ENCODE data around the gene ADARB1.
A peak's percentile ranks its signal among the peaks of the same experiment; 100 is the strongest.

ADARB1 gene

DNA sequence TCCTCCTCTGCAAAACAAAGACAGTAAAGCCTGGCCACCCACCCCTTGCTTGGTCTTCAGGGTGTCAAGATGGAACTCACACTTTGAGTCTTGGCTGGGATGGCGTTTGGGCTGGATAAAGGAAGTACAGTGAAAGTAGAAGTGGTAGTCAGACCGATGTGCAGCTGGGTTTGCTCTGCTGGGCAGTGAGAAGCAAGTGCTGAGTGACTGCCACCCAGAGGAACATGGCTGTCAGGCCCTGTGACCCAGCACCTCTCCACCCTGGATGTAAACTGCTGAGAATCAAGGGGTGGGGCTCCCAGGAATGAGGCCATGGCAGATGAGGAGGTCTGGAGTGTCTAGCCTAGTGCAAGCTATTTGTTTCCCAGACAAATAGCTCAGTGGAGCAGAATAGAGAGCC lies 162.1 kb downstream of the ADARB1 start:
- peak; percentile 84 for DNase-seq

DNA sequence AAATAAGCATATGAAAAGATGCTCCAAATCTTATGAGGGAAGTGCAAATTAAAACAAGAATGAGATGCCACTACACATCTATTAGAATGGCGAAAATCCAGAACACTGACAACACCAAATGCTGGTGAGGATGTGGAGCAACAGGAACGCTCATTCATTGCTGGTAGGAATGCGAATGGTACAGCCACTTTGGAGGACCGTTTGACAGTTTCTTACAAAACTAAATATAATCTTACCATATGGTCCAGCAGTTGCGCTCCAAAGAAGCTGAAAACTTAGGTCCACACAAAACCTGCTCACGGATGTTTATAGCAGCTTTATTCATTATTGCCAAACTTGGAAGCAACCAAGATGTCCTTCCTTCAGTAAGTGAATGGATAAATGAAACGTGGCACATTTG lies 163.0 kb downstream of the ADARB1 start:
- no peak for DNase-seq

DNA sequence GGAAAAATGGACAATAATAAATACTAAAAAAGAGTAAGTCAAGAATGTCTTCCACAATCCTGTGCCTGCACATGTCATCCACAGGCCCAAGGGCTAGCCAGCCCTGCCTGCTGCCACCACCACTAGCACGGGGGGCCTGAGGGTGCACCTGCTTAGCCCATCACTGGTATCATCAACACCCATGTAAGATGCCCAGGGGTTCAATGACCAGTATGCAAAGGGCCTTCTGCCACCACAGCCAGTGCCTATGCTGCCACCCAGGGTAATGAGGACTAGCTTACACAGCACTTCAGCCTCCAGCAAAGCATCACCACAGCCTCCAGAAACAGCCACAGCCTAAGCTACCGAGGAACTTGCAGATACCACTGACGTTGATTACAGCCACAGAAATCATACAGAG lies 167.0 kb downstream of the ADARB1 start:
- no peak for DNase-seq

DNA sequence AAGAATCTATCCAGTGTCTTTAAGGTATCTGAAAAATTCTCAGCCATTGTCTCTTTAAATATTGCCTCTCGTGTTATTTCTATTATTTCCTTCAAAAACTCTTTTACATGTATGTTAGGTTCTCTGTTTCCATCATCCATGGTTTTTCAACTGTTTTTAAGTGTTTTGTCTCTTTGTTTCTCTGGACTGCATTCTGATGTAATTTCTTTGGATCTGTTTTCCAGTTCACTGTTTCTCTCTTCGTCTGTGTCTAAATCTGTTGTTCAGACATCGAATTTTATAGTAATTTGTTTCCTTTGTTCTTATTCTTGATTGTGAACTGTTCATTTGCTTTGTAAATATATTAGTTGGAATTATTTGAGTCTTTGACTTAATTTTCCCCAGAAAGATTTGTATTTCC lies 169.2 kb downstream of the ADARB1 start:
- no peak for DNase-seq

DNA sequence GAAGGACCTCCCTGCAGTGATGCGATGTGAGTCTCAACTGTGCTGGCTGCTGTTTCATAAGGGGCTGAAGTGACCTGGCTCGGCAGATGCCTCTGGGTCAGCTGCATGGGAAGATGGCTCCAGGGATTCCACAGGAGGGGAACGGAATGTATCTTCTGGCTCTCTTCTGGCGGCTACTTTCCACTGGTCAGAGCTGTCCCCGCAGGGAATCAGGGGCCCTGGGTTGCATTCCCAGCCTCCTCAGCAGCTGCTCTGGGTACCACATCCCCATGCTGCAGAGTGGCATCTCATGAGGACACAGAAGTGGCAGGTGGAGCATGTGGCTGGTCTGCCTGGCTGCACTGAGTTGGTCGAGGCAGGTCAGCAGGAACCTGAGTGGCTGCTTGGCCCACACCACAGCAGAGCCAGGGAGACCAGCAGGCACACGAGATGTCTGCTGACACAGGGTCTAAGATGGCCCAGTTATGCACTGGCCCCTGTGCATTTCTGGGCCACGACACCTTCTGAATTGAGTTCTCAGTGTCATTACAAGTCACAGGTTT lies 170.5 kb downstream of the ADARB1 start:
- no peak for DNase-seq

DNA sequence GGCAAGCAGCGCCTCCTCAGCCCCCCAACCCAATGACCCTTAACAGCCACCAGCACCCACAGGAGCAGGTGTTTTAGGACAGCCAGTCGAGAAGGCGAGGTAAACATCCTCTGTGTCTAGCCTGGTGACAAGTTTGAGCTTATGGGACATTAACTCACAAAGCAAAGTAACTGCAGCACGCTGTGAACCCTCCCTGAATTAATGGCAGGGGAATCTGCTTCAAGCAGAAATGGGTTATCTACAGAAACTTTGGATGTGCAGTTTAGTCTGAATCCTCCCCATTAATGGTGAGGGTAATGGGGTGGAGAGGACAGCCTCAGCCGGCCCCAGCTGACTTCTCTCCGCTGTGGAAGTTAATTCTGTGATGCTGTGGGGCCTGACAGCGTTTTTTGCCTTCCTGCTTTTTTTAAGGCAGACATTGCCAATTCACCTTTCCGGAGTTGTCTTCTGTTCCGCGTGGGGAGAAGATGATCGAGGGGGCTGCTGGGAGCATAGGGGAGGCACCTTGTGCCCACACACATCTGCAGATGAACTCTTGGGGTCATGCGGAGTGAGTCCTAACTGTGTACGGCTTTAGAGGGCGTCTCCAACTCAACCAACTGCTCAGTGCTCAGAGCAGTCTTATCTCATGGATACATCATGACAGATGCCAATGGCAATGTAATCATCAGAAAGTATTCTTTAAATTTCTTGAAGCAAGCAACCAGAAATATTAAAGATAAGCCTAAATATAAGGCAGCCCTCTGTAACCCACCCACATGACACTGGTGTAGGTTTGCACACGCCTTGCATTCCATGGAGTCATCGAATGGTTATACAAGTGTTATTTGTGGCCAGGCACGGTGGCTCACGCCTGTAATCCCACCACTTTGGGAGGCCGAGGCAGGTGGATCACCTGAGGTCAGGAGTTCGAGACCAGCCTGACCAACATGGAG lies 172.3 kb downstream of the ADARB1 start:
- no peak for DNase-seq

DNA sequence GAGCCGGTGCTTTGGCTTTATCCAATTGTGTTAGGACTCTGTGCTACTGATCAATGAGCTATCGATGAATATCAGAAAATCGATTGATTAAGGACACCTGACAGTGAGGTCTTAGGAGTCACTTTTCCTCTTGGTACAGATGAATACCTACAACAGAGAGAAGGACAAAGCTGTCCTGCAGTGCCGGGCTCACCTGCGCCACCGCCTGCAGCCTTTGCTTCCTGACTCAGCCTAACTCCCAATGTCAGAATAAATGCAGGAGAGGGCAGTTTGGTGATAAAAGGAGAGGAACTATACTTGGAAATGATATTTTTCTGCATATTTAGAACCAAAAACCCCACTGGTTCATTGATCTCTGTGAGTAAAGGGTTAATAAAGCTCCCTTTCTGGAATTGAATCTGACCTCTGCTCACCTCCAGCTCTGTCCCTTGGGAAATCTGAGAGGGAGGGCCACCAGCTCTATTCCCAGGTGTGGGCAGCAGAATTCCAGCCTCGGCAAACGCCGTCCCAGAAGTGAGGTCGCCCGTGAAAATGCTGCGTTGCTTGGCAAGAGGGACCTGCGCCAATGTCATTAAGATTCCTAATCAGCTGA lies 174.0 kb downstream of the ADARB1 start:
- DNase-seq, result no peak

DNA sequence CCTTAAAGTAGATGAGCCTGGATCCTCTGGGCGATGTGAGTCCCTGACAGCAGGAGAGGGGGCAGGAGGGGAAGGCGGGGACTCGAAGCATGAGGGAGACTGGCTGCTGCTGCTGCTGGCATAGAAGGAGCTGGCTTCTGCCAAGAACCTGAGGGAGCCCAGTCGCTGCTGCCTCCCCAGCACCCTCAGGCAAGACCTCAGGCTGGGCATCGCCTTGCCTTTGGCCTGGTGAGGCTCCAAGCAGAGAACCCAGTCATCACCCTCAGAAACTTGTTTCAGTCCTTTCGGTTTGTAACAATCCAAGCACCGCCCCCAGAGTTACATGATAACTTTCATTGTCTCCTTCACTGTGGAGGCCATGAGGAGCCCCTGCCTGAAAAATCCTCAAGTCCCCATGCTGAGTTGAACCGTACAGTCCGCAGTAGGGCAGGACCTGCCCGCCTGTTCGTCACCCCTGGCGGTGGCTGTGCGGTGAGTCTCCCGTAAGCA lies 174.6 kb downstream of the ADARB1 start:
- DNase-seq, result no peak

DNA sequence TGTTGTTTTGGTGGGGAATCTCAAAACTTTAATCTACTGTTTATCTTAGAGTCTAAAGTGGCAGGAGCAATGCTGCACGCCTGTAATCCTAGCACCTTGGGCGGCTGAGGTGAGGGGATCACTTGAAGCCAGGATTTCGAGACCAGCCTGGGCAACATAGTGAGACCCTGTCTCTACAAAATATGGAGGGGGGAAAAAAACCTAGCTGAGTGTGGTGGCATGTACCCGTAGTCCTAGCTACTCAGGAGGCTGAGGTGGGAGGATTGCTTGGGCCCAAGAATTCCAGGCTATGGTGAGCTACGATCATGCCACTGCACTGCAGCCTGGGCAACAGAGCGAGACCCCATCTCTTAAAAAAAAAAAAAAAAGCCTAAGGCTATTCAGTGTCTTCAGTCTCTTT lies 175.2 kb downstream of the ADARB1 start:
- no peak for DNase-seq

DNA sequence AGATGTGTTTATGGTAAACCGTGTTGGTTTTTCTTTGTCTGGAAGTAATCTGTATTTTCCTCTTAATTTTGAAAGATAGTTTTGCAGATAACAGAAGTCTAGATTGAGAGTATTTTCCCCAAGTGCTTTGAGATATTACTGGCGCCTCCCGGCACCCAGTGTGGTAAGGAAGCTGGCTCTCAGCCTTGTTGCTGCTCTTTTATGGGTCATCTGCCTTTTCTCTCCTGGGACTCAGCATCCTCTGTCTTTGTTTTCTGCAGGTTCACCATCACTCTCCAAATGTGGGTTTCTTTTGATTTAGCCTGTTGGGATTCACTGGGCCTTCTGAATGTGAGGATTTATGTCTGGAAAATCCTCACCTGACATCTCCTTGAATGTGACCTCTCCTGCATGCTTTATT lies 175.9 kb downstream of the ADARB1 start:
- DNase-seq, result no peak

DNA sequence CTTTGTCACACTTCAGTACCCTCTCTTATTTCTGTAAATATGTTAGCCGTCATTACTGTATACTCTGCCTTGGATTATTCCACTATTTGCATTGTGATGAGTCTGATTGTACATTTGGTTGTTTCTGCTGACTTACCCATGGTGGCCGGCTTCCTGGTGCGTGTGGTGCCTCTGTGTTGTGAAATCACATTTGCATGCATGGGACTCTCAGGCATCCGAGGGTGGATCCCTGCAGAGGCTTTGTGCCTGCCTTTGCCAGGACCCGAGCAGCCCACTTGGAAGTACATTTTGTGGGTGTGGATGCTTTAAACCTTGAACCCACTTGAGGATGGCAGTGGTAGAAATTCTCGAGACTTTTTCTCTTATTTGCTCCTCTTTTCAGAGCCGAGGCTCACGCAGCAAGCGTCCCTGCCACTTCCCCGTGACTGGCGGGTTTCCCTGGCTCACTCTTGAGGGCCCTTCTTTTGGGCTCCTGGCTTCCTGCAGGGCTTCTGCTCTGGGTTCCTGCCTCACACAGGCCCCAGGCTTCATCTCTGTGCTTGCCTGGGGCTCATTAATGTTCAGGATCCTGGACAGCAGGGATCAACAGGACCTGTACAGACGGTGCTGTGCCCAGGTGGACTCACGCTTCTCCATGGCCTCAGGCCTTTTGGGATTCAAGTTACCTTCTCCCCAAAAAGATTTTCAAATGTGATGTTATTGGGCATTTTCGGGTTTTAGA lies 176.7 kb downstream of the ADARB1 start:
- DNase-seq, result no peak

DNA sequence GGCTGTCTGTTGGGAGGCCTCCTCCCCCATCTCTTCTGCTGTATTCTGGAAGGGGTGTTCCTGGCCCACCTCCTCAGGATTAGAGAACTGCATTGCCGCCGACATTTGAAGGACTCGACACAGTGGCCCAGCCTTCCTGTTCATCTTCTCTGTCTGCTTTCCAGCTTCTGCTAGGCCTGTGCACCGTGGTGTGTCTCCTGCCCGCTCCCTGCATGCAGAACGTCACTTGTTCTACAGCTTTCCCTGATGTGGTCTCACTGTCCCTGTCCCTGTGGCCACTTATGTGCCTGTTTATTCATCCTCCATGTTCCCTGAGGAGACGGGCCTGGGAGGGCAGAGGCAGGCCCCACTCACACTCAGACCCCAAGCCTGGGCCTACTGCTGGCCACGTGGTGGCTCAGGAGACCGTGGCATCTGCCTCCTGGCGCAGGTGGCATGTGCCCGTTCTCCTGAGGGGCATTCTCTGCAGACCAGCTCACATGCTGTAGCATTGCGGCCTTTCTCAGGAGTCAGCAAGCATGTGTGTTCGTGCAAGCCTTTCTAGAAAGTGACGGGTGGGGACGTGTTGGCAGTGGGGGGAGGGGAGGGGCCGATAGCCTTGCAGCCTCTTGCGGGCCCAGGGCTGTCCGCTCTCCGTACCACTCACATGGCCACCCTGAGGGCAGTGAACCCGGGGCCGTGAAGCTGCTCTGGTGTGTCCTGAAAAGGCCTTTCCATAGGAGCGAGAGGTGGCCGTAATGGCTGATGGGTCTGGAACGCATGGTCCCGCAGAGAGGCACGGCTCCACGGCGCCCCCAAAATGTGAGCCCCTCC lies 177.5 kb downstream of the ADARB1 start:
- DNase-seq, result no peak

DNA sequence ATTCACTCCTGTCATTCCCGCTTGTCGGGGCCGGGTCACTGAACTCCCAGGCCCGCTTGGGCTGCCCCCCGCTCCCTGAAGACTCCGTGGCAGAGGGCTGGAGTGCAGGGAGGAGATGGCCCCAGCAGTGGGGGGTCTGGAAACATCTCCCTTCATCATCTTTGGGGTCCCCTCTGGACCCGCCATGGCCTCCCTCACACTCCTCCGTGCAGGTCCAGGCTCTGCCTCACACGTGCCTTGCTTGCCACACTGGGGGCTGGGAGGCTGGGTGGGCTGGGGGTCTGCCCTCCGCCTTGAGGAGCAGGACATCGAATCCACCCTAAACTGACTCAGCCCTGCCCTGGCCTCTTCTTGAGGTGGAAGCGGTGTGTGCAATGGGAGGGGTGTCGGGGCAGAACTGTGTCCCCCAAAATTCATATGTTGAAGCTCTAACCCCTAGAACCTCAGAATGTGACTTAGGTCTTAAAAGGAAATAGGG lies 178.1 kb downstream of the ADARB1 start:
- no peak for DNase-seq

DNA sequence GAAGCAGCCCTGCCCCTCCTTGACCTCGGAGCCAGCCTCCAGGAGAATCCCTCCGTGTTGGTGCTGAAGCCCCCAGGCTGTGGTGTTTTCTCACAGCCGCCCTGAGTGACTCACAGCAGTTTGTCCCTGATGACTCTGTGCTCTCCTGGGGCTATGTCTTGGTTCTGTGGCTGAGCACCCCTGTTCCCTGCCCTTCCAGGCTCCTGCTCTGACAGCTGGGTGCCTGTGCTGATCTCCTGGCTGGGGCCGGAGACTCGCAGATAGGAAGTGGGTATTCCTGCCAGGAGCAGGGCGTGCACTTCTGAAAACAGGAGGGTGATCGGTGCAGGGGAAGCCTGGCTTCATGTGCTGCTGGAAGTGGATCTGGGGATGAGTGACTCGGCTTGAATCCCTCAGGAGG lies 178.8 kb downstream of the ADARB1 start:
- no peak for DNase-seq

DNA sequence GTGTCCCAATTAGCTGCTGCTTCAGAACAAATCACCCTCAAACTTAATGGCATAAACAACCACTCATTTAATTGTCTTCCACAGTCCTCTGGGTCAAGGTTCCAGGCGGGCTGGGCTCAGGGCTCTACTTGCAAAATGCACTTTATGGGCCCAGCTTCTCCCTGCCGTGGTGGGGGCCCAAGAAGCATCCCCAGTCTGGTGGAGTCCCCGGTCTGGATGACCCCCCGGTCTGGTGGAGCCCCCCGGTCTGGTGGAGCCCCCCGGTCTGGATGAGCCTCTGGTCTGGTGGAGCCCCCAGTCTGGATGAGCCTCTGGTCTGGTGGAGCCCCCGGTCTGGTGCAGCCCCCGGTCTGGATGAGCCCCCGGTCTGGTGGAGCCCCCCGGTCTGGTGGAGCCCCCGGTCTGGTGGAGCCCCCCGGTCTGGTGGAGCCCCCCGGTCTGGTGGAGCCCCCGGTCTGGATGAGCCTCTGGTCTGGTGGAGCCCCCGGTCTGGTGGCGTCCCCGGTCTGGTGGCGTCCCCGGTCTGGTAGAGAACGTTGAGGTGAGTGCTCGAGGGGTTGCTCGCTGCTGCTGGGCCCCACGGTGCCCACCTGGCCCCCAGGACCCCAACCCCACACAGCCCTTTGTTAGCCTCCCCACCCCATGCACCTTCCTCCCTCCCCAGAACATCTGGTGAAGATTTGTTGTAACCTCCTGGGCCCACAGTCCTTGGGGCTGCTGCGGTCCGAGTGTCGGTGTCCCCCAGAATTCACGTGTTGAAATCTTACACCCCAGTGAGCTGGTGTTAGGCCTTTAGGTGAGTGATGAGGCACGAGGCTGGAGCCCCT lies 179.5 kb downstream of the ADARB1 start:
- DNase-seq, result no peak

DNA sequence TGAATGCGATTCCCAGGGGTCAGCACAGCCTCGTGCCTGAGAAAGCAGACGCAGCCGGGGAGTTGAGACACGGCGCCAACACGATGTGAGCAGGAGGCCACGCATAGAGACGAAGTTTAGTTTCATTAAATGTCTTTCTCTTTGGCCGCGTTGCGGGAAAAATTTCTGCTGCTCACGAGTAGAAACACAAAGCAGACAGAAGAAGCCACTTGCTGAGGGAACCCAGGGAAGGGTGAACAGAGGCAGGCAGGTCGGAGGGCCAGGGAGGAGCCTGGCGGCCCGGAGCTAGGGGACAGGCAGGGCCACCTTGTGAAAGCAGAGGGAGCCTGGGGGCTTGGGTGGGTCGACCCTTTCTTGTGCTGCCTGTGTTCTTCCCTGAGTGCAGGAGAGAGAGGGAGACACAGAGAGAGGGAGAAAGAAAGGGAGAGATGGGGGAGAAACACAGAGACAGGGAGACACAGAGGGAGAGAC lies 180.1 kb downstream of the ADARB1 start:
- DNase-seq, result no peak

DNA sequence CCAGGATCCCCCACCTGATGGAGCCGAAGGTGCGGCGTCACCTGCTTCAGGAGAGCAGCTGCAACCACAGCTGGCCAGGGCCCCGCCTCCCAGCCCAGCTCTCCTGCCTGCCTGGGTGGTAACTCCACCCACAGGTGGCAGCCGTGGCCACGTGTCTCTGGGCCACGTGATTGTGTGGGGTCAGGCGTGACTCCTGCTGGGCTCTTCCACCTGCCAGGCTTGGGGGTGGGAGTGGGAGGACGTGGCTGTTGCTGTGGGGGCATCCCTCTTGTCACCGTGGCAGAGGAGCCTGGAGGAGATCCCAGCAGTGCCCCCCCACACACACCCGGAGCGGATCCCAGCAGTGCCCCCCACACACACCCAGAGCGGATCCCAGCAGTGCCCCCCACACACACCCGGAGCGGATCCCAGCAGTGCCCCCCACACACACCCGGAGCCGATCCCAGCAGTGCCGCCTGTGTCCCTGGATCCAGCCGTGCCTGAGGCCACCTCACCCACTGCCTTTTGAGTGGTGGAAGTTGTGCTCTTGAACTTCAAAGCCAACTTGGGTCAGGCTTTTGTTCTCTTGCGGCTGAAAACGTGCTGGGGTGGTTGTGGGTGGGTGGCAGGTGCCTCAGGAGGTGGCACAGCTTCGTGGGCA lies 181.1 kb downstream of the ADARB1 start:
- no peak for DNase-seq

DNA sequence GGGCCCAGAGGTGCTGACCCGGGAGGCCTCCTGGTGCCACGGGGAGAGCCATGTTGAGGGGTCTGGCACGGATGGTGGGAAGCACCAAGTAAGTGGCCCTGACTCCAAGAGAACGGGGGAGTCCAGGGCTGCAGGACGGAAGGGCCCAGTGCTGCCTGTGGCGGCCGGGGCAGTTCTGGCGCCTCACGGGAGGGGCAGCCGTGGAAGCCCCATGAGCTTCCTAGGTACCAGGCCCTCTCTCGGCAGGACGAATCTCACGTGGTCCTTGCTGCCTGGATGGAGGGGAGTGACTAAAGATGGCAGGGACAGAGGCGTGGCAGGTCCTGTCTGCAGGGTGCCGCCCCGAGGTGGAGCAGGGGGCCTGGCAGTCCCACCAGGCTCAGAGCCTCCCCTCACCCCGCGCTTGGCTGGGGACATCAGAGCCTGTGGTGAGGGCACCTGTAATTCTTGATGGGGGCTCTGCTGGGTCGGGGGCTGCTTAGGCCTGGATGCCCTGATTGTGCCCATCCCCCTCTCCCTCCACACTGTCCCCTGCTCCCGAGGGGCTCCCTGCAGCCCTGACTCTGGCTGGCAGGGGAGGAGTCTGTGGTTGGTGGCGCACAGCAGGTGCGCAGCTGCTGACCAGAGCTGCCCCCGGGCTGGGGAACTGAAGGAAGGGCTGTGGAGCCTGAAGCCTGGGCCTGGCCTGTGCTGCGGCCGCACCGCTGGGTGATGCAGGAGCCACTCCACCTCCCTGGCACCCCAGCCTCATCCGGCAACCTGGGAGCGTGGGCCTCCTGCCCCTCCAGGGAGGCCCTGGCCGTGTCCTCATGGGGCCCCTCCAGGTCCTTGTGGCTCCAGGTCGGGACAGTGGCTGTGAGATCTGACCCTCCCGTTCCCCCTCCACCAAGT lies 181.9 kb downstream of the ADARB1 start:
- no peak for DNase-seq

DNA sequence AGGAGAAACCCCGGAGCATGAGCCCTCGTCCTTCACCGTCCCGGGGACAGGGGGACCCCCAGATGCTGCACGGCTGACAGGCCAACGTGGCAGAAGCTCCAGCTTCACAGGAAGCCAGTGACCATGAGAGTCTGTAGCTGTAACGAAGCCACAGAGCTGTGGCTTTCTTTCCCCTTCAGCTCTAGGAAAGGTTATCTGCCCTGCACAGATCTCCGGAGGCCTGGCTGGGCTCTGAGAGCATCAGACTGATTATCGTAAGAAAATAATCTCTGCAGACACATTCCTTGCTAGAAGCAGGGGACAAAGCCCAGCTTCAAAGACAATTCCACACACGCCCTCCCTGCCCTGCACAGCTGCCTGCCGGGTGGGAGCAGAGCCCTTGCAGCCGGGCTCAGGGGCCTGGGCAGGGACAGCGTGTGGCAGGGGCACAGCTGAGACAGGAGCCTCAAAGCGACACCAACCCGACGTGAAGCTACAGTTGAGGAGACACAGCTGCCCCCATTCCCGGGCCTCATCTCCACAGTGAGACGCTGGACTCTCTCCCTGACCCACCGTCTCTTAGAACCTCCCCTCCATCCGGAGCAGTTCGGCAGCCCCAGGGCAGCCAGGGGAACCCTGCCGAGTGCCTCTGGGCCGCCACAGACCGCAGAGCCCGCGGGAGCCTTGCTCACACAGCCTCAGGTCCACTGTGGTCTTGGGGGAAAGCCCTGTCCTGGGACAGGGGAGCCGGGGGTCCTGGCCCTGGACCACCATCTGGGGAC lies 182.7 kb downstream of the ADARB1 start:
- no peak for DNase-seq

Measured in MV-4-11 (cell line).